Activated gamma-delta T cell treated with Interleukin-2 at 50 U/mL for 16 hours (primary cell): Measurements from ENCODE around the gene VRK3.
"Not testable (repeated sequence)": the region's sequence is repeated elsewhere in the genome, so short reads cannot be mapped to it uniquely, and the experiment has no call there.

Experiments used
- DNase-seq: peaks from one replicate; pipeline ENCODE4 v3.0.0-alpha.2; 2020

VRK3 gene

GRCh38 chr19:49954092-49954829 is 70.9 kb downstream of the VRK3 start:
- no peak for DNase-seq

DNA sequence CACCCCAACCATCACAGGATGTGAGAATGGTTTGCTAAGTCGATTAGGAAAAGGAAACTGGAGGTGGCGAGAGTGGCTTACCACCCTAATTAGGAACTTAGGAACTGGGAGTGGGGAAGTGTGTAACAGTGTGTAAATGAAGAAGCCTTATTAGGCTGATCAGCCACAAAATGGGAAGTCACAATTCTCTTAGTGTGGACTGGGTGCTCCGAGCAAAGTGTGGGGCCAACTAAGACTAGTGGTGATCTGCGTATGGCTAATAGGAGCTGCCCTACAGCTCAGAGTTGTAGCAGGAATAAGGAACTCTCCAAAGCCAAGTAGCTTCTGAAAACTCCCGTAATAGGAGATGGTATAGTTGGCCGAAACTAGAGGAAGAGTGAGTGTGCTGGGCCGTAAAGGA is 71.8 kb downstream of the VRK3 start:
- no peak for DNase-seq

DNA sequence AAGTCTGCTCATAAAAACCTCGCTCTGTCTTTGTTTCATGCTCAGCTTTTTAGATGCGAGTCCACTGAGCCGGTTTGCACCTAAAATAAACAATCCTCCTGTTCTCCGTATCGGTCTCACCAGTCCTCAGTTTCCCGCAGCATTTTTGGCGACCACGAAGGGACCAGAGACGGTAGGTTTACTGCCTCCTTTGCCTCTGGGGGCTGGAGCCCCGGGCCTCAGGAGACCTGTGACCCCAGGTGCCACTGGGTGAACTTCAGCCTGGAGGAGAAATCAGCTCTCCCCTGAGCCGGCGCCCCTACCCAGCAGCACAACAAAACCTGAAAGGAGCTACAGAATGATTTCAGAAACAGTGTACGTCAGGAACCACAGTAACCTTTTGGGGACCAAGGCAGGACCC is 72.3 kb downstream of the VRK3 start:
- no peak for DNase-seq

GRCh38 chr19:49952479-49952836 is 72.7 kb downstream of the VRK3 start:
- DNase-seq, result no peak

- no peak for DNase-seq
Measured at GRCh38 chr19:49951806-49952478, 73.2 kb downstream of the VRK3 start.

DNA sequence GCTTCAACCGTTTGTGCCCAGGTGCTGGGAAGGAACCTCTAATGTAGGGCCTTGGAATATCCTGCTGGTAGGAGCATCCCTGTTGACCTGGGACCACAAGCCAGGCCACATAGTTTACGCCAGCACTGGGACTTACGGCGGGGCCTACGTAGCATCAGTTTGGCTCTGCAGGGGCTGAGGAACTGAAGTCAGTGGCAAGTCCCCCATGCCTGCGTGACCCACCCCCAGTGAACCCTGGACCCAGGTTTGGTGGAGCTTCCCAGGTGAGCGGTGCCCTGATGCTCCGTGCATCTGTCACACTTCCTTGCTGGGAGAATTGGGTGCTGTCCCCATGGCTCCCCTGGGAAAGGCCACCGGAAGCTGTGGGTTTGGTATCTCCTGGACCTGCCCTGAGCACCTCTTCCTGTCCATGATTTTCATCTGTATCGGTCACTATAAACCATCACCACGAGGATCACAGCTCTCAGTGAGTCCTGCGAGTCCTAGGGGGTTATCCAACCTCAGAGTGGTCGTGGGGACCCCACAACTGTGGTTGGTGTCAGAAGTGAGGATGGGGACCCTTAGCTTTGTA is 74.1 kb downstream of the VRK3 start:
- no peak for DNase-seq

DNA sequence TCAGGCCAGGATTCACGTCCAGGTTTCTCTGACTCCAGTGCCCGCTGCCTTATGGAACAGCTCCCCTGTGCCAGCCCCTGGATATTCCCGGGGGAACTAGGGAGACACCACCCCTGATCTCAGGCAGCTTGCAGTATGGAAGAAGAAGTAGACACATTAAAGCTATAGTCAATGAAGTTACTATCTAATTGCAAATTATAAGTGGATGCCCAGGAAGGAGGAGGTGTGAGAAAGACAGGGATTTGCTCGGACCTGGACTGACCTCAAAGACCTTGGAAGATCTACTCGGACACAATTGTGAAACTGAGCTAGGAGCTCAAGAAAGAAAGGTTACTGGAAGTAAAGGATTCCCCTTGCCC is 74.6 kb downstream of the VRK3 start:
- no peak for DNase-seq

GRCh38 chr19:49949742-49950589 is 75.2 kb downstream of the VRK3 start:
- DNase-seq, result no peak

GRCh38 chr19:49946415-49946814 is 78.8 kb downstream of the VRK3 start:
- no peak for DNase-seq

DNA sequence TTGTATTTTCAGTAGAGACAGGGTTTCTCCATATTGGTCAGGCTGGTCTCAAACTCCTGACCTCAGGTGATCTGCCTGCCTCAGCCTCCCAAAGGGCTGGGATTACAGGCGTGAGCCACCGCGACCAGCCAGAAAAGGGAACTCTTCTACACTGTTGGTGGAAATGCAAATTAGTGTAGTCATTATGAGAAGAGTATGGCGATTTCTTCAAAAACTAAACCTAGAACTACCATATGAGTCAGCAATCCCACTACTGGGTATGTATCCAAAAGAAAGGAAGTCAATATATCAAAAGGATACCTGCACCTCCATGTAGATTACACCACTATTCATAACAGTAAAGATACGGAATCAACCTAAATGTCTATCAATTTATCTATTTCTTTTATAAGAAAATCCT is 80.6 kb downstream of the VRK3 start:
- not testable (repeated sequence) for DNase-seq

GRCh38 chr19:49940482-49940791 is 84.7 kb downstream of the VRK3 start:
- no peak for DNase-seq

DNA sequence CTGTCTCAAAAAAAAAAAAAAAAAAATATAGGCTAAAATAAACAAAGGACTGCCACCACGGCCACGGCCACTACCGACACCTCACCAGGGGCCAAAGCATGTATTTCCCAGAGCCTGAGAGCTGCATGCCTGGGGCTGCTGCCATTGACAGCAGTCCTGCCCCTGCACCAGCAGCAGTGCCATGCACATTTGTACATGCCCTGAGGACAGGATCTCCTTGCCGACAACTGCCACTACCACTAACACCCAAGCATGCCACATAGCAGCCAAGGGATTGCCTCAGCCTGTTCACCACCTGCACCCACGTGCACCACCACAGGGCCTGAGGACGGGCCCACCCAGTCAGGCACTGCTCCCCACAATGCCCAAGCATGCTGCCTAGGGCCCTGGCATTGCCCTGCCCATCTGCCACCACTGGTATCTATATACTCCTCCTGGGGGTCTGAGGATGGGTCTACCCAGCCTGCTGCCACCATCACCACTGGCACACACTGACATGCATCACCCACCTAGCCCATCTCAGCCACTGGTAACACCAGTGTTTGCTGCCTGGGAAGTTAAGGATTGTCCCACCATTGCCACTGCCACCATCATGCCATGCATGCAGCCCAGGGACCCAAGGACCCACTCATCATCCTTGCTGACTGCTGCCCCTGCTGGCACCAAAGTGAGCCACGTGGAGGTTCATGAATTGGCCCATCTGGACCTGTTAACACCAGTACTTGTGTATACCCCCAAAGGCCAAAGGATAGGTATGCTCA is 85.3 kb downstream of the VRK3 start:
- no peak for DNase-seq

DNA sequence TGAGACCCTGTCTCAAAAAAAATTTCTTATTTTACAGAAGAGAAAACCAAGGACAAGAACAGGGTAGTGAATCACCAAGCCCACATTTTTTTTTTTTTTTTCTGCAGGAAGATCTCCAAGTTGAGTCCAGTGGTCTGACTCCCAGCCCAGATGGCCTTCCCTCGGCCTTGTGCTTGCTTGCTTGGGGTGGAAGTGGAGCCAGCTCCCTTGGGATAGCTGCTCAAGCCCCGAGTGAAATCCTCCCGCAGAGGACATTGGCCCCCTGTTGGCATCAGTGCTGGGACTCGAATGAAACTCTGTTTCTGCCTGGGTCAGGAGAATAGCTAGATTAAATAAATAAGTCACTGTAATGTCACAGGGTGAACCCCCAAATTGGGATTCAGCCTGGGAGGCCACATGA is 86.5 kb downstream of the VRK3 start:
- no peak for DNase-seq

GRCh38 chr19:49937750-49938381 is 87.3 kb downstream of the VRK3 start:
- peak; percentile 76 for DNase-seq

DNA sequence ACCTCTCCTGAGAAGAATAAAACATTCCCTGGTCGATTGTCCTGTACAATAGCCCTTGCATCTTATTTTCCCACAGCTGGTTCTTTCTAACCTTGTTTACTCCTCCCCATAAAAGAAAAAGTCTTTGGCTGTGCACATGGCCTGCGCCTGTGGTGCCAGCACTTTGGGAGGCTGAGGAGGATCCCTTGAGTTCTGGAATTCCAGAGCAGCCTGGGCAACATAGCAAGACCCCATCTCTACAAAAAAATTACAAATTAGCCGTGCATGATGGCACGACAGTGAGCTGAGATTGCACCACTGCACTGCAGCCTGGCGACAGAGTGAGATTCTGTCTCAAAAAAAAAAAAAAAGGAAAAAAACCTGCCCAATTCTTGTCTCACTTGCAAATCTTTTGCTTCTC is 88.6 kb downstream of the VRK3 start:
- no peak for DNase-seq

DNA sequence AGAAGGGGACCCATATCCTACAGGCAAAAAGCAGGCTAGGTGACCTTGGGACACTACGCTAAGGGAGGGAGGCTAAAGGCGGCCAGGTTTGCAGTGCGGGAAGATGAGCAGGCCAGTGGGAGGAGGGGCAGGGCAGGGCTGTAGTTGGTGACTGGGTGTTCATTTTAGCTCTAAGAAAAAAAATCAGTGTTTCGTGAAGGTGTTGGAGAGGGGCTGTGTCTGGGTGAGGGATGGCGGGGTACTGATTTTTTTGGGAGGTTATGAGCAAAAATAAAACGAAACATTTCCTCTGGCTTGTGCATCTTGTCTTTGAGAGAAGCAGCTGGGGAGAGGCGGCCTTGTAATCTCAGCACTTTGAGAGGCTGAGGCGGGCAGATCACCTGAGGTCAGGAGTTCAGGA is 91.5 kb downstream of the VRK3 start:
- DNase-seq, result no peak

DNA sequence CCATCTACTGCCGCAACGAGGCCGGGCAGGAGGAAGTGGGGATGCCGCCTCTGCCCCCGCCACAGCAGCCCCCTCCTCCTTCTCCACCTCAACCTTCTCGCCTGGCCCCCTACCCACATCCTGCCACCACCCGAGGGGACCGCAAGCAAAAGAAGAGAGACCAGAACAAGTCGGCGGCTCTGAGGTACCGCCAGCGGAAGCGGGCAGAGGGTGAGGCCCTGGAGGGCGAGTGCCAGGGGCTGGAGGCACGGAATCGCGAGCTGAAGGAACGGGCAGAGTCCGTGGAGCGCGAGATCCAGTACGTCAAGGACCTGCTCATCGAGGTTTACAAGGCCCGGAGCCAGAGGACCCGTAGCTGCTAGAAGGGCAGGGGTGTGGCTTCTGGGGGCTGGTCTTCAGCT is 92.4 kb downstream of the VRK3 start:
- peak; percentile 56 for DNase-seq

DNA sequence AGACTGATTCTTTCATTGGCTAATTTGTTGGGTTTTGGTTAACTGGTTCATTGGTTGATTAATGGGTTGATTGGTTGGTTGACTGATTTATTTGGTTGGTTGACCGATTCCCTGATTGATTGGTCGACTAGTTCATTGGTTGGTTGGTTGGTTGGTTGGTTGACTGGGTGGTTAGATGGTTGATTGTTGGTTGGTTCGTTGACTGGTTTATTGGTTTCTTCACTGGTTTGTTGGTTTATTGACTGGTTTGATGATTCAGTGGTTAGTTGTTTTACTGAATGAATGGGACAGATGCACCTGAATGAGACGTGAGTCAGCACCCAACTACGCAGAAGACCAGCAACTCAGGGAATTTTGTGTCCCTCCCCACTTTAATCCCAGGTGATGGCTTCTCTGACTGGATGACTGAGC is 93.1 kb downstream of the VRK3 start:
- no peak for DNase-seq

- DNase-seq, result no peak
Measured at GRCh38 chr19:49931293-49932040, 93.7 kb downstream of the VRK3 start.

DNA sequence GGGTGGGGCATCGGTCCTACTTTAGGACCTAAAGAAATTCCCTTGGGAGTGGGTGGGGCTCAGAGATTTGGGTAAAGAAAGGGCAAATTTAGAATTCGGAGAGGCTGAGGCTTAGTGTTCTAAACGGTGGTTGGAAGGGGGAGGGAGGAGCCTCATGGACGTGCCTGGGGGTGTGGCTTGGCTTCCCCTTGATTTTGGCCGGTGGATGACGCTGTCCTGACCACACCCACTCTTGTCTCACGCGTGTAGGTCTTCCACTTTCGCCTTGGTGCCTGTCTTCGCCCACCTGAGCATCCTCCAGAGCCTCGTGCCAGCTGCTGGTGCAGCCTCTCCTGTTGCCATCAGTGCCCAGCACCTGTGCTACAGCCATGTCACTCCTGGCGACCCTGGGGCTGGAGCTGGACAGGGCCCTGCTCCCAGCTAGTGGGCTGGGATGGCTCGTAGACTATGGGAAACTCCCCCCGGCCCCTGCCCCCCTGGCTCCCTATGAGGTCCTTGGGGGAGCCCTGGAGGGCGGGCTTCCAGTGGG is 94.6 kb downstream of the VRK3 start:
- no peak for DNase-seq
